ENCODE results near the gene DNAH14.

The DNAH14 gene

DNA sequence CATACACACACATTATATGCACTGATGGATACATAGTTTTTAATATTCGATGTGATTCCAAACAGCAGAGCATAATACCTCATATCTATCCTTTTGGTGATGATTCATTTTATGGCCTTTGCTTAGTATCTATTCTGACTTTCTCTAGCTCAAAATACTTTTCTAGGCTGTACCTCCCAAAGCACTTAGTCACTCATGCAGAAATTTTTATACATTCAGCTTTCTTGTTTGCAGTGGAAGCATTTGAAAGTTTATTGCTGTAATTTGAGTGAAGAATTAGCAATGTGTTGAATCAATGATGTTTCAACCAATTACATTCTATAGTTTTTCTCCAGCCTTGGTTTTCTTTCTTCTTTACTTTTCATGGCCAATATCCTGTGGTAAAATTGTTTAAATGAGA lies 431.7 kb downstream of the DNAH14 start:
- Histone ChIP-seq H2AFZ (no peak overlapping the region), H3K9me3 (ENCODE audit: control insufficient read depth, low read length) (no peaks in the 10 kb centered on the region), H3K4me1 (no peaks in the 10 kb centered on the region), H3K36me3 (ENCODE audit: control insufficient read depth, insufficient read depth, low read length) (no peaks in the 10 kb centered on the region), H3K27ac (no peak overlapping the region), H3K4me3 (ENCODE audit: low read depth, low read length) (no peak overlapping the region), H3K27me3 (ENCODE audit: control insufficient read depth, insufficient read depth, low read length) (no peaks in the 10 kb centered on the region), H3K9ac (no peak overlapping the region), H3K79me2 (no peaks in the 10 kb centered on the region), H3K4me2 (ENCODE audit: low read length) (no peak overlapping the region)
- TF ChIP-seq CTCF (IDR thresholded peaks at IDR 0.05) = no peak

DNA sequence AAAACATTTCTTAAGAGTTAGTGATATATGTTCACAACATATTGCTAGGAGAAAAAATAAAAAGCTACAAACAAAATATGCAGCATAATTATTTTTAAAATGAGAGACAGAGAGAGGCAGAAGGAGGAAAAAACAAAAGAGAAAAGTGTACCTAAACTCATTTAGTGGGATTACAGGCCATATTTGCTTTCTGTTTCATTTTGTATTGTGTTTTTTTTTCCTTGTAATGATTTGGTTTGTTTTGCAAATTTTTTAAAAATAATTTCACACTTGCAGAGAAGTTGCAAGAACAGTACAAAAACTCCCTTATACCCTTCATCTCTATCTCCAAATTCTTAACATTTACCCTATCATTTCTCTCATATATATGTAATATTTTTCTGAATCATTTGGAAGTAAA lies 433.3 kb downstream of the DNAH14 start:
- Histone ChIP-seq H3K79me2 (no peaks in the 10 kb centered on the region), H3K27me3 (ENCODE audit: control insufficient read depth, insufficient read depth, low read length) (no peaks in the 10 kb centered on the region), H3K4me3 (ENCODE audit: low read depth, low read length) (no peak overlapping the region), H3K4me1 (no peaks in the 10 kb centered on the region), H3K4me2 (ENCODE audit: low read length) (no peak overlapping the region), H2AFZ (no peak overlapping the region), H3K27ac (no peak overlapping the region), H3K9me3 (ENCODE audit: control insufficient read depth, low read length) (no peaks in the 10 kb centered on the region), H3K9ac (no peak overlapping the region), H3K36me3 (ENCODE audit: control insufficient read depth, insufficient read depth, low read length) (no peaks in the 10 kb centered on the region)
- TF ChIP-seq CTCF (IDR thresholded peaks at IDR 0.05) = no peak

- Histone ChIP-seq H3K27me3 (ENCODE audit: control insufficient read depth, insufficient read depth, low read length) (no peaks in the 10 kb centered on the region), H3K4me3 (ENCODE audit: low read depth, low read length) (no peak overlapping the region), H3K27ac (no peak overlapping the region), H2AFZ (no peak overlapping the region), H3K9ac (no peak overlapping the region), H3K79me2 (no peaks in the 10 kb centered on the region), H3K4me1 (no peaks in the 10 kb centered on the region), H3K36me3 (ENCODE audit: control insufficient read depth, insufficient read depth, low read length) (no peaks in the 10 kb centered on the region), H3K4me2 (ENCODE audit: low read length) (no peak overlapping the region), H3K9me3 (ENCODE audit: control insufficient read depth, low read length) (no peaks in the 10 kb centered on the region)
- TF ChIP-seq CTCF (IDR thresholded peaks at IDR 0.05) = no peak
These were observed 435.0 kb downstream of the DNAH14 start for GRCh38 chr1:225364439-225364838.

GRCh38 chr1:225366018-225366417 lies 436.5 kb downstream of the DNAH14 start:
- H3K4me3 ChIP-seq (ENCODE audit: low read depth, low read length) = no peak overlapping the region
- no peak overlapping the region for H3K9ac ChIP-seq
- H2AFZ ChIP-seq = no peak overlapping the region
- H3K36me3 ChIP-seq (ENCODE audit: control insufficient read depth, insufficient read depth, low read length) = no peaks in the 10 kb centered on the region
- TF ChIP-seq CTCF (IDR thresholded peaks at IDR 0.05) = no peak
- H3K9me3 ChIP-seq (ENCODE audit: control insufficient read depth, low read length) = no peaks in the 10 kb centered on the region
- no peak overlapping the region for H3K4me2 ChIP-seq (ENCODE audit: low read length)
- H3K79me2 ChIP-seq = no peaks in the 10 kb centered on the region
- no peaks in the 10 kb centered on the region for H3K4me1 ChIP-seq
- no peaks in the 10 kb centered on the region for H3K27me3 ChIP-seq (ENCODE audit: control insufficient read depth, insufficient read depth, low read length)
- H3K27ac ChIP-seq = no peak overlapping the region

DNA sequence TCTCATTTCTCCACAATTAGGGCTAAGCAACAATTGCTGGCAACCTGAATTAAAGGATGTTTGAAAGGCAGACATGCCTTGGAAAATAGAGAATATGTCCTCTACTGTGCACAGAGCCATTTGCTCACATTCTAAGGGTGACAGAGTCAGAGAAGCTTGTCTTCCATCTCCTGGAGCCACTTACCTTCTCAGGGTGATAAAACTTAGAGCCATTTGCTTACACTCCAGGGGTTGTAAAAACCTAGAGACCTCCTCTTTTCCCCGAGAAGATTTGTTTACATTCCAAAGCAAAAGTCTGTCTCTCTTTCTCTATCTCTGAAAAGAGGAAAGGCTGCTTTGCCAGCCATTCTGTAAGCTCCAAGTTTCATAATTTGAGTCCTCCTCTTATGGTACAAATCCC lies 437.1 kb downstream of the DNAH14 start:
- Histone ChIP-seq H3K36me3 (ENCODE audit: control insufficient read depth, insufficient read depth, low read length) (no peaks in the 10 kb centered on the region), H3K27ac (no peak overlapping the region), H3K79me2 (no peaks in the 10 kb centered on the region), H3K4me1 (no peaks in the 10 kb centered on the region), H3K4me3 (ENCODE audit: low read depth, low read length) (no peak overlapping the region), H3K9me3 (ENCODE audit: control insufficient read depth, low read length) (no peaks in the 10 kb centered on the region), H3K4me2 (ENCODE audit: low read length) (no peak overlapping the region), H3K9ac (no peak overlapping the region), H3K27me3 (ENCODE audit: control insufficient read depth, insufficient read depth, low read length) (no peaks in the 10 kb centered on the region), H2AFZ (no peak overlapping the region)
- no peak for TF ChIP-seq CTCF (IDR thresholded peaks at IDR 0.05)
